T-helper 2 cell treated with Interferon-gamma antibody and Interleukin-4, amounts not matched to agents 5 μg/mL and 100 μg/mL, for 36 hours (primary cell): Measurements from ENCODE around the gene CRIP2.

Experiments used
- DNase-seq: peaks from one replicate; pipeline ENCODE4 v3.0.0; 2021; ENCODE audit warnings: low spot score
- H3K27ac Mint-ChIP-seq: one replicate; pipeline ENCODE4 v1.8.0; 2021; ENCODE audit warnings: mild to moderate bottlenecking, mixed read lengths
- H3K27me3 Mint-ChIP-seq: one replicate; pipeline ENCODE4 v1.8.0; 2021; ENCODE audit warnings: low read depth, mixed read lengths
- H3K36me3 Mint-ChIP-seq: one replicate; pipeline ENCODE4 v1.8.0; 2021; ENCODE audit warnings: low read depth, mixed read lengths
- H3K4me1 Mint-ChIP-seq: one replicate; pipeline ENCODE4 v1.8.0; 2021; ENCODE audit warnings: low read depth, mixed read lengths
- H3K4me3 Mint-ChIP-seq: one replicate; pipeline ENCODE4 v1.8.0; 2022; ENCODE audit warnings: mild to moderate bottlenecking, moderate library complexity, mixed read lengths
- H3K9me3 Mint-ChIP-seq: one replicate; pipeline ENCODE4 v1.8.0; 2021; ENCODE audit warnings: mixed read lengths

The CRIP2 gene

GRCh38 chr14:105489542-105490266, 15.1 kb downstream of the CRIP2 start:
- Mint-ChIP-seq H3K27ac (peak overlapping the region; percentile 92), H3K9me3 (no peaks in the 10 kb centered on the region), H3K4me3 (peak overlapping the region; percentile 84), H3K36me3 (peaks cover 11% of the 10 kb centered on the region), H3K27me3 (no peaks in the 10 kb centered on the region), H3K4me1 (peaks cover 13% of the 10 kb centered on the region)
- DNase-seq, result peak; percentile 84

DNA sequence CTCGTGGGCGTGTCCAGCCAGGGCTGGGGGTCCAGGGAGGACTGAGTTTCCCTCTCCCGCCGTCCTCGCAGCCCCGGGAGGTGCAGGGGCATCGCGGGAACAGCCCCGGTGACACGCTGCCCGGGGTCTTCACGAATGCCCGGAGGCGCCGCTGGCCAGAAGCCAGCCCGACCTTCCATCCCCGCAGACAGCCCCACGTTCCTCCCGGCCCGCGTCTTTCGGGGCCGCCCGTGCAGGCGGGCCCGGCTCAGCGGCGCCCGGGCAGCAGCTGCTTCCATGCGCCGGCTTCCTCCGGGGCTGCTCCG, 15.6 kb downstream of the CRIP2 start:
- no peaks in the 10 kb centered on the region for H3K9me3 Mint-ChIP-seq
- no peak for DNase-seq

DNA sequence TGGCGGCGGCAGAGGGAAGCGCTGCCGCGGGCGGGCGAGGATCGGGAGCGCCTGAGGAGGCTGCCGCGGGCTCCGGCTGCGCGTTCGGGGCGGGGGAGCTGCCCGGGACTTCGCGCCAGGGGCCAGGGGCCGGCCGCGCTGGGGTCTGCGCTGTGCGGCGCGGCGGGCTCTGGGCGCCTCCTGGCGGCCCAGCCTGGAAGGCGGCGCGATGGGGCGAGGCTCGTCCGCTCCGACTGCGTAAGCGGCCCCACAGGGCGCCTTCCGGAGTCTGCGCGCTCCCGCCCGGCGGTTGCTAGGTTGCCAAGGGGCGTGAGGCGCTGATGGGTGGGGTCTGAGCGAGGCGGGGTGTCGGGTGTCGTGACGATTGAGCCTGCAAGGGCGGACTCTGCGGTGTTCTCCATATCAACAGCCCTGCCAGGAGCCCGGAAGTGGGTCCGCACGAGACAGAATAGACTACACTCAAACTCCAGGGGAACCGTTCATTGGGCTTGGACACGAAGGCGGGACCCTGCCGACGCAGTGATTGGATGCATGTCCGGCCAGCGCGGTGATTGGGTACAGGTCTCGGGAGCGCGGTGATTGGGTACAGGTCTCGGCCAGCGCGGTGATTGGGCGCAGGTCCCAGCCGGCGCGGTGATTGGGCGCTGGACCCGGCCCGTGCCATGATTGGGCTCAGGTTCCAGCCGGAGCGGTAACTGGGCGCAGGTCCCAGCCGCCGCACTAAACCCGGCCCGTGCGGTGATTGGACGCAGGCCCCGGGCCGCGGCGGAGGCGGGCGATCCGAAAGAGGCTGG, 16.1 kb downstream of the CRIP2 start, which contains the start of gene TEDC1:
TEDC1 (plus strand) TSS at position 675 of the 794 bp plus-strand sequence. CDS start 130 bp downstream, outside the sequence.
- Mint-ChIP-seq H3K4me1 (peaks cover 11% of the 10 kb centered on the region), H3K9me3 (no peaks in the 10 kb centered on the region), H3K27me3 (no peaks in the 10 kb centered on the region), H3K36me3 (peaks cover 11% of the 10 kb centered on the region), H3K4me3 (peak within 1 kb of the TSS; percentile 87), H3K27ac (peak within 1 kb of the TSS; percentile 96)
- peak; percentile 100 for DNase-seq

More for the DNA sequence above, 15.6 kb downstream of the CRIP2 start:
- Mint-ChIP-seq H3K4me3 (peak overlapping the region; percentile 84), H3K27ac (peak overlapping the region; percentile 26), H3K4me1 (peaks cover 13% of the 10 kb centered on the region), H3K27me3 (no peaks in the 10 kb centered on the region), H3K36me3 (peaks cover 11% of the 10 kb centered on the region)

DNA sequence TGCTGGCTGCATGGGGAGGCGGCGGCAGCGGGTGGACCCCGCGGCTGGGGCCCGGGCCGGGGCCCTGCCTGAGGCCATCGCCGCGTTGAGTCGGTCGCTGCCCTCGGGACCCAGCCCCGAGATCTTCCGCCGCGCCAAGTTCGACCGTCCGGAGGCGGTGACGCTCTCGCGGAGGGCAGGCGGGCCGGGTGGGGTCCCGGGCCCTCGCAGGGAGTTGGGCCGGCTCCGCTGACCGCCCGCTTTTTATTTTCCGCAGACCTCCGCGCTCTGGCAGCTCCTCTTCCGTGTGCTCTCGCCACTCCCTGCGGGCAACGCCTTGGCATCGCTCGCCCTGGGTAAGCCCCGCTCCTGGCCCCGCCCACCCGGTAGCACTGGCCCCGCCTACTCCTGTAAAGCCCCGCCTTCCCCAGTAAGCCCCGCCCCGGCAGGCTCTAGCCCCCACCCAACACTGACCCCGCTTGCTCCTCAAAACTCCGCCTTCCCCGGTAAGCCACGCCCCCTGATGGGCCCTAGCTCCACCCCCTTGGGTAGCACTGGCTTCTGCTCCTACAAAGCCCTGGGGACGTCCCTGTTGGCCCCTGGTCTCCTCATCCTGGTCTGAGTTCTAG, 16.8 kb downstream of the CRIP2 start:
- H3K36me3 Mint-ChIP-seq, result peaks cover 11% of the 10 kb centered on the region
- DNase-seq, result peak; percentile 82
- H3K27ac Mint-ChIP-seq, result peak overlapping the region; percentile 96
- H3K27me3 Mint-ChIP-seq, result no peaks in the 10 kb centered on the region
- H3K9me3 Mint-ChIP-seq, result no peaks in the 10 kb centered on the region
- peak overlapping the region; percentile 87 for H3K4me3 Mint-ChIP-seq
- H3K4me1 Mint-ChIP-seq, result peaks cover 8% of the 10 kb centered on the region

- no peaks in the 10 kb centered on the region for H3K9me3 Mint-ChIP-seq
- no peaks in the 10 kb centered on the region for H3K27me3 Mint-ChIP-seq
- peaks cover 11% of the 10 kb centered on the region for H3K36me3 Mint-ChIP-seq
- H3K27ac Mint-ChIP-seq, result peak overlapping the region; percentile 96
- DNase-seq, result no peak
- H3K4me3 Mint-ChIP-seq, result peak overlapping the region; percentile 87
- peaks cover 8% of the 10 kb centered on the region for H3K4me1 Mint-ChIP-seq
Measured at GRCh38 chr14:105492031-105492970, 17.7 kb downstream of the CRIP2 start.

DNA sequence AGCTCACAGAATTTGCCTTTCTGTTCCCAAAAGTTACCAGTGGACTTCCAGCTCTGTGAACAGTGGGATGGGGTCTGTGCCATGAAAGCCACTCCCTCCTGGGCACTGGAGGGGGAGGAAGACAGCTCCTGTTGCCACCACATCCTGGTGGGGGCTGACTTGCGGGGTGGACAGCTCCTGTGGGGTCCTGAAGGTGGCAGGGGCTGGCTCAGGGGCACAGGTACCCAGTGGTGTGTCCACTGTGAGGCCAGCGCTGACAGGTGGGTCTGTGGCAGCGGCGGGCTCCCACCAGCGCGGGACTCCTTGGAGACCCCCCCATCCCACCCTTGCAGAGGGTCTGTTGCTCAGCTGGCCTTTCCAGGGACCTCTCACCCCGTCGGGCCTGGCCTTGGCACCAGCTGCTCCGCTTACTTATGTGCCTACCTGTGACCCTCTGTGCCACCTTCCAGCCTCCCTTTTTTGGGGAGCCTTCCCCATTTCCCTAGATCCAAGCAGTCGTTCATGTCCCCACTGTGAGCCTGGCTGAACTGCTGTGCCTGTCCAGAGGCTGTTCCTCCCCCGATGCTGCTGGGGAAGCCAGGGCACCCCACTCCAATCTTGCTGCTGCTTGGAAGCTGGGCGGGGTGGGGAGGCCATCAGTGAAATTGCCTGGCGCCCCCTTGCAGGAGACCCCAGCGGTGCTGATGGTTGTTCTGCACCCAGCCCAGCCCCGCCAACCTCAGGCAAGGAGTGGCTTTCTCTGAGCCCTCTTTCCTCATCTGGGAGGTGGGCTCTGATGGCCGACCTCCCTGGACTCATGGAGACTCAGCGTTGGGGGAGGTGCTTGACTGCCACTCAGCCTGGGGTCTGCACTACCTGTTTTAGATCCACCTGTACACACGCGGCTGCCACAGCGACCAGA, 18.6 kb downstream of the CRIP2 start:
- Mint-ChIP-seq H3K4me3 (peak overlapping the region; percentile 5), H3K4me1 (peaks cover 8% of the 10 kb centered on the region), H3K27me3 (no peaks in the 10 kb centered on the region), H3K36me3 (peaks cover 9% of the 10 kb centered on the region), H3K9me3 (no peaks in the 10 kb centered on the region), H3K27ac (no peak overlapping the region)
- no peak for DNase-seq

DNA sequence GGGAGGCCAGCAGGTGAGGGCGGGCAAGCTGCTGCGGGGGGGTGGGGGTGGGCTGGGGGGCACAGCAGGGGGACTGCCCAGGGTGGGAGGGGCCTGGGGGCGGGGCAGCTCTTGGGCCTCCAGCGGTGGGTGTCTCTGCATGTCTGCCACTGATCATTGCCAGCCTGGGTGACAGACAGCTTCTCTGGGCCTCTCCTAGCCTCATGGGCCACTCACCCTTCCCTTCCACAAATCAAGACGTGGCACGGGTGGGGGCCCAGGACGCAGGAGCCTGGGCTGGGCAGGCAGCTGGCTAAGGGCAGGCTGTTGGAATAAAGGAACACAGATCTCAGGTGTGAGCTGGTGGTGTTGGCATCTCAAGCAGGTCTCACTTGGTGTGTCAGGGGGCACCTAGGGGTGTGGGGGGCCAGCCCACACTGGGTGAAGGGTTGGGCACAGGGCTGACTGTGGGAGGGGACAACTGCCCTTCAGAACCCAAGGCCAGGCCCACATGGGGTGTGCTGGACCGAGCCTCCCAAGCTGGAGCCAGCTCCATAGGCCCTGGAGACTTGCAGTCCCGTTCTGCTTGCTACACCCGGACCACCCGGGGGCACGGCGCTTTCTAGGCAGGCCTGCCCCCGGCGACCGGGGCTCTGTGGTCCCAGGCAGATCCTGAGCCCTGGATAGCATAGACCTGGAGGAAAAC, 19.4 kb downstream of the CRIP2 start:
- DNase-seq, result no peak
- peaks cover 8% of the 10 kb centered on the region for H3K4me1 Mint-ChIP-seq
- H3K27me3 Mint-ChIP-seq, result no peaks in the 10 kb centered on the region
- H3K9me3 Mint-ChIP-seq, result no peaks in the 10 kb centered on the region
- peaks cover 9% of the 10 kb centered on the region for H3K36me3 Mint-ChIP-seq
- H3K4me3 Mint-ChIP-seq, result no peak overlapping the region
- no peak overlapping the region for H3K27ac Mint-ChIP-seq

DNA sequence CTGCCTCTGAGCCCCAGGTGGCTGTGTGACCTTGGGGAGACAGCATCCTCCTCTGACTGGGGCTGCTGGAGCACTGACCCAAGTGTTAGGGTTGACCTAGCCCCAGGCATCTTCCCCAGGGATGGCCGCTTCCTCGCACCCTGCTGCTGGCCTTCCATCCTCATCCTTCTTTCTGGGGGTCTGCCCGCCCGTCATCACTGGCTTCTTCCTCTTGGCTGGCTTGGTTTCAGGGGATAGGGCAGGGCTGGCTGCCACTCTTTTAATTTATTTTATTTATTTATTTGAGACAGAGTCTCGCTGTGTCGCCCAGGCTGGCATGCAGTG, 19.9 kb downstream of the CRIP2 start:
- no peaks in the 10 kb centered on the region for H3K9me3 Mint-ChIP-seq
- H3K4me1 Mint-ChIP-seq, result peaks cover 4% of the 10 kb centered on the region
- H3K36me3 Mint-ChIP-seq, result peaks cover 5% of the 10 kb centered on the region
- H3K4me3 Mint-ChIP-seq, result no peak overlapping the region
- DNase-seq, result no peak
- no peaks in the 10 kb centered on the region for H3K27me3 Mint-ChIP-seq
- no peak overlapping the region for H3K27ac Mint-ChIP-seq

DNA sequence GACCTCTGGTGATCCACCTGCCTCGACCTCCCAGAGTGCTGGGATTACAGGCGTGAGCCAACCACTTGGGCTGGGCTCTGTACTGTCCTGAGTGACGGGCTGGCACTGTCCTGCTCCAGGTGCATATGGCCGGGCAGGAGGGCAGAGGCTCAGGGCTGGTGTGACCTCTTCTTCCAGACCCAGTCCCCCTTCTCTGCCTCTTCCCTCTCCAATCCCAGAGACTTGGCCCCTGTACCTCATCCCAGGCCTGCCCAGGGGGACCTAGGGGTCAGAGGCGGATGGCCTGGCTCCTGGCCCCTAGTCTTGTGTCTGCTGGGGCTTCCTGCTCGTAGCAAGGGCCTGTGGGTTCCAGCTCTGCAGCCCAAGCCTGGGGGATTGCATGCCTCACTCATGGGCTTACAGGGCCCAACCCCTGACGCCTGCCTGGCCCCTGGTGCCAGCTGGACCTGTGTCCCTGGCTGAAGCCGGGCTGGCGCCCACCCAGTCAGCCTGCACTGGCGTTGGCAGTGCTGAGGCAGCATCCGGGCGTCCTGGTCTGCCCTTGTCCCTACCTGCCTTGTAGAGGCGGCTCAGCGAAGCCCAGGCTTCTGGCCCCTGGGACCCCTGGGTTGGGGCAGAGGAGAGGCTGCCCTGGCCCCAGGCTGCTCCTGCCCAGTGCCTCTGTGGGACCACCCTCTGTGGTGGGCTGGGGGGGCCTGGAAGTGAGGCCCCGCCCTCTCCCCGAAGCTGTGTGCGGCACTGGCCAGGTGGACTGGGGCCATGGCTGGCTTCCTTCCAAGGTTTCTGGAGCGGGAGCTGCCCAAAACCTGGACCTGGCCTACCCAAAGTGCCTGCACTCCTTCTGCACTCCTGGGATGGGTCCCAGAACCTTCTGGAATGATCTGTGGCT, 20.7 kb downstream of the CRIP2 start:
- Mint-ChIP-seq H3K36me3 (peaks cover 4% of the 10 kb centered on the region), H3K27me3 (no peaks in the 10 kb centered on the region)
- no peak for DNase-seq

GRCh38 chr14:105495990-105496830, 21.6 kb downstream of the CRIP2 start:
- Mint-ChIP-seq H3K4me1 (peaks cover 3% of the 10 kb centered on the region), H3K9me3 (no peaks in the 10 kb centered on the region), H3K27me3 (no peaks in the 10 kb centered on the region), H3K36me3 (peaks cover 4% of the 10 kb centered on the region), H3K4me3 (no peak overlapping the region), H3K27ac (no peak overlapping the region)
- no peak for DNase-seq

More for the DNA sequence above, 20.7 kb downstream of the CRIP2 start:
- Mint-ChIP-seq H3K4me3 (no peak overlapping the region), H3K9me3 (no peaks in the 10 kb centered on the region), H3K27ac (no peak overlapping the region), H3K4me1 (peaks cover 3% of the 10 kb centered on the region)
